SU-DHL-6 (cell line): ENCODE measurements around the gene SFSWAP.

Experiments
- H2AFZ ChIP-seq: fragments of 200-600 bp; sonication (generic); 2 replicates; pipeline ENCODE4 v1.6.1; 2014; ENCODE audit warnings: low read depth, mild to moderate bottlenecking, moderate library complexity, mixed read lengths, antibody characterized with exemption, low read length; ENCODE audit not compliant: severe bottlenecking
- H3F3A ChIP-seq: fragments of 200-600 bp; shearing (Covaris generic); 2 replicates; pipeline ENCODE4 v1.6.0; 2016; ENCODE audit warnings: antibody characterized with exemption, mild to moderate bottlenecking; ENCODE audit not compliant: insufficient read depth
- H3K27ac ChIP-seq: fragments of 200-600 bp; sonication (generic); 2 replicates; pipeline ENCODE4 v1.5.1; 2016; ENCODE audit warnings: low read depth, mild to moderate bottlenecking, low read length, moderate library complexity, mixed read lengths
- H3K27me3 ChIP-seq: fragments of 200-600 bp; sonication (generic), shearing (Covaris generic); 2 replicates; pipeline ENCODE4 v1.6.0; 2014; ENCODE audit warnings: mild to moderate bottlenecking, low read length
- H3K36me3 ChIP-seq: fragments of 200-600 bp; sonication (generic); 2 replicates; pipeline ENCODE4 v1.6.1; 2014; ENCODE audit warnings: mild to moderate bottlenecking, low read length, mixed read lengths
- H3K4me2 ChIP-seq: fragments of 300-600, 200-600 bp; shearing (Covaris generic), sonication (generic); 2 replicates; pipeline ENCODE4 v1.6.0; 2014; ENCODE audit warnings: low read length, low read depth, mild to moderate bottlenecking; ENCODE audit not compliant: poor library complexity, severe bottlenecking
- H3K4me3 ChIP-seq: fragments of 200-600 bp; sonication (generic); 2 replicates; pipeline ENCODE4 v1.5.1; 2014; ENCODE audit warnings: antibody characterized with exemption, low read length, mild to moderate bottlenecking, mixed read lengths; ENCODE audit not compliant: insufficient read depth, poor library complexity, severe bottlenecking
- H3K79me2 ChIP-seq: fragments of 200-600 bp; sonication (generic); 2 replicates; pipeline ENCODE4 v1.6.1; 2014; ENCODE audit warnings: mild to moderate bottlenecking, low read length, moderate library complexity; ENCODE audit not compliant: insufficient read depth
- H3K9ac ChIP-seq: fragments of 200-600 bp; sonication (generic); 2 replicates; pipeline ENCODE4 v1.7.0; 2014; ENCODE audit warnings: mild to moderate bottlenecking, low read length
- H3K9me2 ChIP-seq: fragments of 200-600 bp; sonication (generic); replicated peaks from 2 replicates; pipeline ENCODE4 v1.6.1; 2014; ENCODE audit warnings: low read length; ENCODE audit not compliant: insufficient read depth
- H3K9me3 ChIP-seq: fragments of 200-600 bp; sonication (generic); 2 replicates; pipeline ENCODE4 v1.6.1; 2014; ENCODE audit warnings: low read length, mixed read lengths; ENCODE audit not compliant: insufficient read depth
- H4K20me1 ChIP-seq: fragments of 200-600 bp; sonication (generic); 2 replicates; pipeline ENCODE4 v1.6.1; 2014; ENCODE audit warnings: low read depth, mild to moderate bottlenecking, antibody characterized with exemption, low read length, moderate library complexity, mixed read lengths
- EZH2phosphoT487 ChIP-seq: fragments of 200-600 bp; sonication (generic), shearing (Covaris generic); conservative IDR thresholded peaks from 2 replicates; pipeline ENCODE4 v1.6.1; 2018; ENCODE audit warnings: mild to moderate bottlenecking, antibody characterized with exemption, low read length, moderate library complexity, mixed read lengths
- TF ChIP-seq, protein P1 (sequence below): fragments of 200-600 bp; sonication (generic); IDR thresholded peaks from one replicate; pipeline ENCODE4 v1.5.1; 2017; ENCODE audit warnings: antibody characterized with exemption, mild to moderate bottlenecking, low read length, moderate library complexity; ENCODE audit not compliant: insufficient read depth, poor library complexity, severe bottlenecking

Gene SFSWAP

DNA sequence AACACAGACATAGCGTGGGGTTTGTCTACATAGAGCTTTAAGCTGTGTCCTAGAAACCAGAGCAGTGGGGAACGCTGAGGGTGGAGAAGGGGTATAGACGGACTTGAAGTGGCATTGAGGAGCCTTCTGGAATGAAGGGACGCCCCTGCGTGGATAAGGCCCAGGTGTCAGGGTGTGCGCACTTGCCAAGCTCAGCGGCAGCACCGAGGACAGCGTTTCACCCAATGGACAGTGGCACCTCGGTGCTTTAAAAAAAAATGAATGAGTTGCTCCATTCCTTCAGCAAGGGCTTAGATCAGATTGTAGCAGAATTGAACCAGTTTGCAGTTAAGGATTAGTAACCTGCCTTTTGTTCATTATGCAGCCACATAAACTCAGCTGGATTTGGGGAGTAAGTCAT is 83.7 kb downstream of the SFSWAP start:
- Histone ChIP-seq H3K9ac (no peak overlapping the region), H3K9me3 (no peaks in the 10 kb centered on the region), H2AFZ (no peak overlapping the region), H4K20me1 (no peaks in the 10 kb centered on the region), H3K27ac (no peak overlapping the region), H3K36me3 (no peaks in the 10 kb centered on the region), H3K9me2 (no peaks in the 10 kb centered on the region), H3K79me2 (no peaks in the 10 kb centered on the region), H3K27me3 (no peaks in the 10 kb centered on the region), H3K4me2 (no peak overlapping the region), H3K4me3 (no peak overlapping the region), H3F3A (no peaks in the 10 kb centered on the region)
- TF ChIP-seq EZH2phosphoT487 = no peak
- TF ChIP-seq, protein P1, sequence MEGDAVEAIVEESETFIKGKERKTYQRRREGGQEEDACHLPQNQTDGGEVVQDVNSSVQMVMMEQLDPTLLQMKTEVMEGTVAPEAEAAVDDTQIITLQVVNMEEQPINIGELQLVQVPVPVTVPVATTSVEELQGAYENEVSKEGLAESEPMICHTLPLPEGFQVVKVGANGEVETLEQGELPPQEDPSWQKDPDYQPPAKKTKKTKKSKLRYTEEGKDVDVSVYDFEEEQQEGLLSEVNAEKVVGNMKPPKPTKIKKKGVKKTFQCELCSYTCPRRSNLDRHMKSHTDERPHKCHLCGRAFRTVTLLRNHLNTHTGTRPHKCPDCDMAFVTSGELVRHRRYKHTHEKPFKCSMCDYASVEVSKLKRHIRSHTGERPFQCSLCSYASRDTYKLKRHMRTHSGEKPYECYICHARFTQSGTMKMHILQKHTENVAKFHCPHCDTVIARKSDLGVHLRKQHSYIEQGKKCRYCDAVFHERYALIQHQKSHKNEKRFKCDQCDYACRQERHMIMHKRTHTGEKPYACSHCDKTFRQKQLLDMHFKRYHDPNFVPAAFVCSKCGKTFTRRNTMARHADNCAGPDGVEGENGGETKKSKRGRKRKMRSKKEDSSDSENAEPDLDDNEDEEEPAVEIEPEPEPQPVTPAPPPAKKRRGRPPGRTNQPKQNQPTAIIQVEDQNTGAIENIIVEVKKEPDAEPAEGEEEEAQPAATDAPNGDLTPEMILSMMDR = no peak

DNA sequence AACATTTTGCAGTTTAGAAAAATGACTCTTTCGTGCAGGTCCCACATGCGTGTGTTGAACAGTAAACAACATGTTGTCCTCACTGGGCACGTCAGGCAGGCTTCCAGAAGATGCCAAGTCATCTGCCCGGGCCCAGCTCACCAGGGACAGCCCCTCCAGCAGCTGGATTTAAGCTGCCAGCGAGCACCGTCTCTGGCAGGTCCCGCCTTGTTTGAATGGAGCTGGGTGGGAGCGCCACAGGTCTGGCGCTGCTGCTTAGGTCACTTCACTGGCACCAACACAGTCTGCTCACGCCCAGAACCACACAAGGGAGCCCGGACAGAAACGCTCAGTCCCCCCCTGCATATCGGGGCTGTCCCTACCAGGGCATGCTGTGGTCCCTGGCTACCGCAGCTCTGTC is 84.2 kb downstream of the SFSWAP start:
- H3K9me3 ChIP-seq = no peaks in the 10 kb centered on the region
- H3K9ac ChIP-seq = no peak overlapping the region
- no peak overlapping the region for H3K4me2 ChIP-seq
- H3K27me3 ChIP-seq = no peaks in the 10 kb centered on the region
- H3F3A ChIP-seq = no peaks in the 10 kb centered on the region
- H4K20me1 ChIP-seq = no peaks in the 10 kb centered on the region
- H3K36me3 ChIP-seq = no peaks in the 10 kb centered on the region
- H3K79me2 ChIP-seq = no peaks in the 10 kb centered on the region
- H3K27ac ChIP-seq = no peak overlapping the region
- TF ChIP-seq EZH2phosphoT487 = no peak
- TF ChIP-seq, protein P1 = no peak
- H2AFZ ChIP-seq = no peak overlapping the region
- H3K9me2 ChIP-seq = no peaks in the 10 kb centered on the region
- no peak overlapping the region for H3K4me3 ChIP-seq

DNA sequence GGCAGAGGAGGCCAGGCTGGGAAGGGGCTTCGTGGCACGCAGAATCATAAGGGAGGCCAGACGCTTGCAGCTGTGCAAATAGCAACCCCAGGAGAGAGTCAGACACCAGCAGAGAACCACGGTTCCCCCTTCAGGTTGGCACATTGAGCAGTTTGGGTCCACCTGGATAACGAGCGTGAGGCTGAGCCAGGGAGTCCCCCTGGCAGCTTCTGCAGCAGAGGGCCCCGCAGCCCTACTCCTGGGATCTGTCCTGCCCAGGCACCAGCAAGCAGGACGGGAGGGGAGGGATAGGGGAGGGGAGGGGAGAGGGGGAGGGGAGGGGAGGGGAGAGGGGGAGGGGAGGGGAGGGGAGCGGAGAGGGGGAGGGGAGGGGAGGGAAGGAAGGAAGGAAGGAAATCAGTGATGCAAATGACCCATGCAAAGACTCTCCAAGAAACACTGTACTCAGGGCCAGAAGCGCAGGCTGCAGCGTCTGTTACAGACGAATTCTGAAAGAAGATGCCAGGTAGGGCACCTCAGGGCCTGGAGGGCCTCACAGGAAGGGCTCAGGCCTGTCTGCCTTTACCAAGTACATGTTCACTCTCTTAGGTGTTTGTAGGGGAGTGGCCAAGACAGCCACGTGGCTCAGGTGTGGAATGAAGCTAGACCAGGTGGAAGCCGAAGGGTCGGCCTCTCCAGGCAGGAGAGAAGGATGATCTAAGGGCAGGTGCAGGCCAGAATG is 85.0 kb downstream of the SFSWAP start:
- H3K9me3 ChIP-seq = no peaks in the 10 kb centered on the region
- no peaks in the 10 kb centered on the region for H3F3A ChIP-seq
- no peaks in the 10 kb centered on the region for H3K27me3 ChIP-seq
- no peaks in the 10 kb centered on the region for H4K20me1 ChIP-seq
- no peaks in the 10 kb centered on the region for H3K36me3 ChIP-seq
- no peak overlapping the region for H3K9ac ChIP-seq
- H3K79me2 ChIP-seq = no peaks in the 10 kb centered on the region
- no peaks in the 10 kb centered on the region for H3K9me2 ChIP-seq
- H3K4me3 ChIP-seq = no peak overlapping the region
- no peak overlapping the region for H2AFZ ChIP-seq
- no peak overlapping the region for H3K27ac ChIP-seq
- TF ChIP-seq EZH2phosphoT487 = no peak
- TF ChIP-seq, protein P1 = no peak
- no peak overlapping the region for H3K4me2 ChIP-seq
